ENCODE data around the gene MARCHF3.

Gene MARCHF3

GRCh38 chr5:127068493-127069214, 38.3 kb upstream of the MARCHF3 start:
- Histone ChIP-seq H3K9me3 (ENCODE audit: low read depth, low read length) (no peaks in the 10 kb centered on the region), H3K9ac (ENCODE audit: insufficient read length) (no peak overlapping the region), H3K27ac (no peak overlapping the region), H3K4me3 (no peak overlapping the region), H3K36me3 (ENCODE audit: insufficient read depth, low read length) (no peaks in the 10 kb centered on the region)
- DNase-seq (ENCODE audit: low read depth, low spot score) = peak; percentile 22
- TF ChIP-seq FOXP2 (optimal IDR thresholded peaks at IDR 0.05; ENCODE audit: control extremely low read depth, extremely low read length, insufficient read depth) = no peak
- TF ChIP-seq POLR2AphosphoS5 (IDR thresholded peaks at IDR 0.05; ENCODE audit: borderline replicate concordance, low read depth, low read length) = 0 out of 2 replicates have a peak, but pooled peaks have one; percentile 18

- Histone ChIP-seq H3K4me3 (no peak overlapping the region), H3K27ac (no peak overlapping the region), H3K9ac (ENCODE audit: insufficient read length) (no peak overlapping the region), H3K36me3 (ENCODE audit: insufficient read depth, low read length) (no peaks in the 10 kb centered on the region), H3K9me3 (ENCODE audit: low read depth, low read length) (no peaks in the 10 kb centered on the region)
- DNase-seq (ENCODE audit: low read depth, low spot score) = no peak
- TF ChIP-seq FOXP2 (optimal IDR thresholded peaks at IDR 0.05; ENCODE audit: control extremely low read depth, extremely low read length, insufficient read depth) = no peak
These were observed 36.4 kb upstream of the MARCHF3 start for GRCh38 chr5:127066721-127067120.

- Histone ChIP-seq H3K4me3 (no peak overlapping the region), H3K9ac (ENCODE audit: insufficient read length) (no peak overlapping the region), H3K27ac (no peak overlapping the region), H3K36me3 (ENCODE audit: insufficient read depth, low read length) (no peaks in the 10 kb centered on the region), H3K9me3 (ENCODE audit: low read depth, low read length) (no peaks in the 10 kb centered on the region)
- no peak for DNase-seq (ENCODE audit: low read depth, low spot score)
- TF ChIP-seq POLR2AphosphoS5 (IDR thresholded peaks at IDR 0.05; ENCODE audit: borderline replicate concordance, low read depth, low read length) (no peak), FOXP2 (optimal IDR thresholded peaks at IDR 0.05; ENCODE audit: control extremely low read depth, extremely low read length, insufficient read depth) (no peak), EZH2 (IDR thresholded peaks at IDR 0.05) (no peak)
These were observed 34.0 kb upstream of the MARCHF3 start for GRCh38 chr5:127064253-127064840.

- Histone ChIP-seq H3K9ac (ENCODE audit: insufficient read length) (no peak overlapping the region), H3K36me3 (ENCODE audit: insufficient read depth, low read length) (no peaks in the 10 kb centered on the region), H3K4me3 (no peak overlapping the region), H3K9me3 (ENCODE audit: low read depth, low read length) (no peaks in the 10 kb centered on the region), H3K27ac (no peak overlapping the region)
- TF ChIP-seq FOXP2 (optimal IDR thresholded peaks at IDR 0.05; ENCODE audit: control extremely low read depth, extremely low read length, insufficient read depth) = no peak
- TF ChIP-seq POLR2AphosphoS5 (IDR thresholded peaks at IDR 0.05; ENCODE audit: borderline replicate concordance, low read depth, low read length) = no peak
- TF ChIP-seq EZH2 (IDR thresholded peaks at IDR 0.05) = no peak
- no peak for DNase-seq (ENCODE audit: low read depth, low spot score)
These were observed 33.0 kb upstream of the MARCHF3 start for GRCh38 chr5:127063257-127063913.

- DNase-seq (ENCODE audit: low read depth, low spot score) = no peak
- H3K27ac ChIP-seq = no peak overlapping the region
- no peak overlapping the region for H3K9ac ChIP-seq (ENCODE audit: insufficient read length)
- H3K4me3 ChIP-seq = no peak overlapping the region
- no peak for TF ChIP-seq POLR2AphosphoS5 (IDR thresholded peaks at IDR 0.05; ENCODE audit: borderline replicate concordance, low read depth, low read length)
- TF ChIP-seq FOXP2 (optimal IDR thresholded peaks at IDR 0.05; ENCODE audit: control extremely low read depth, extremely low read length, insufficient read depth) = no peak
- TF ChIP-seq EZH2 (IDR thresholded peaks at IDR 0.05) = no peak
- H3K36me3 ChIP-seq (ENCODE audit: insufficient read depth, low read length) = no peaks in the 10 kb centered on the region
- H3K9me3 ChIP-seq (ENCODE audit: low read depth, low read length) = no peaks in the 10 kb centered on the region
These were observed 31.6 kb upstream of the MARCHF3 start for GRCh38 chr5:127061956-127062355.

- H3K27ac ChIP-seq = no peak overlapping the region
- H3K4me3 ChIP-seq = no peak overlapping the region
- H3K9ac ChIP-seq (ENCODE audit: insufficient read length) = no peak overlapping the region
- TF ChIP-seq EZH2 (IDR thresholded peaks at IDR 0.05) (no peak), FOXP2 (optimal IDR thresholded peaks at IDR 0.05; ENCODE audit: control extremely low read depth, extremely low read length, insufficient read depth) (no peak), POLR2AphosphoS5 (IDR thresholded peaks at IDR 0.05; ENCODE audit: borderline replicate concordance, low read depth, low read length) (no peak)
- H3K9me3 ChIP-seq (ENCODE audit: low read depth, low read length) = no peaks in the 10 kb centered on the region
- no peak for DNase-seq (ENCODE audit: low read depth, low spot score)
- no peaks in the 10 kb centered on the region for H3K36me3 ChIP-seq (ENCODE audit: insufficient read depth, low read length)
These were observed 31.2 kb upstream of the MARCHF3 start for GRCh38 chr5:127061537-127061936.

GRCh38 chr5:127060470-127060985, 30.2 kb upstream of the MARCHF3 start:
- H3K9ac ChIP-seq (ENCODE audit: insufficient read length) = no peak overlapping the region
- no peak for TF ChIP-seq FOXP2 (optimal IDR thresholded peaks at IDR 0.05; ENCODE audit: control extremely low read depth, extremely low read length, insufficient read depth)
- no peak for TF ChIP-seq EZH2 (IDR thresholded peaks at IDR 0.05)
- no peak for TF ChIP-seq POLR2AphosphoS5 (IDR thresholded peaks at IDR 0.05; ENCODE audit: borderline replicate concordance, low read depth, low read length)
- H3K9me3 ChIP-seq (ENCODE audit: low read depth, low read length) = no peaks in the 10 kb centered on the region
- H3K36me3 ChIP-seq (ENCODE audit: insufficient read depth, low read length) = no peaks in the 10 kb centered on the region
- no peak overlapping the region for H3K4me3 ChIP-seq
- no peak overlapping the region for H3K27ac ChIP-seq
- no peak for DNase-seq (ENCODE audit: low read depth, low spot score)

GRCh38 chr5:127056896-127057295, 26.5 kb upstream of the MARCHF3 start:
- no peak overlapping the region for H3K4me3 ChIP-seq
- no peak overlapping the region for H3K27ac ChIP-seq
- H3K36me3 ChIP-seq (ENCODE audit: insufficient read depth, low read length) = no peaks in the 10 kb centered on the region
- H3K9me3 ChIP-seq (ENCODE audit: low read depth, low read length) = no peaks in the 10 kb centered on the region
- DNase-seq (ENCODE audit: low read depth, low spot score) = no peak
- H3K9ac ChIP-seq (ENCODE audit: insufficient read length) = no peak overlapping the region
- TF ChIP-seq POLR2AphosphoS5 (IDR thresholded peaks at IDR 0.05; ENCODE audit: borderline replicate concordance, low read depth, low read length) (no peak), EZH2 (IDR thresholded peaks at IDR 0.05) (no peak), FOXP2 (optimal IDR thresholded peaks at IDR 0.05; ENCODE audit: control extremely low read depth, extremely low read length, insufficient read depth) (no peak)

All from SK-N-MC (cell line).